Liver (tissue), 9 donors: Measurements from ENCODE around the gene CCL8. TPM values are rescaled to one million over a fixed set of nuclear protein-coding genes. Genes with fewer than 3 reads are reported as not detected.

Experiments used
- DNase-seq: peaks from one replicate; pipeline ENCODE4 v3.0.0-alpha.2; 2017; ENCODE audit warnings: low spot score
- H3K27ac ChIP-seq, 2 donors: one replicate each; pipeline ENCODE4 v1.7.0; 2013; ENCODE audit warnings: inconsistent platforms in 2 of 2, low read length in 2 of 2, control low read depth in 1 of 2, low read depth in 1 of 2, mild to moderate bottlenecking in 1 of 2
- H3K27me3 ChIP-seq, 4 donors: one replicate each; pipeline versions ENCODE4 v1.6.1 to v1.7.0; 2013; ENCODE audit warnings: low read length in 3 of 4, inconsistent platforms in 1 of 4, mild to moderate bottlenecking in 1 of 4, moderate library complexity in 1 of 4; ENCODE audit not compliant: control insufficient read depth in 4 of 4, insufficient read depth in 4 of 4
- H3K36me3 ChIP-seq, 4 donors: one replicate each; pipeline versions ENCODE4 v1.6.1 to v1.7.0; 2013; ENCODE audit warnings: low read length in 3 of 4, mild to moderate bottlenecking in 3 of 4, low read depth in 1 of 4, moderate library complexity in 1 of 4; ENCODE audit not compliant: control insufficient read depth in 4 of 4, insufficient read depth in 3 of 4
- H3K4me1 ChIP-seq, 4 donors: one replicate each; pipeline versions ENCODE4 v1.6.1 to v1.7.0; 2013; ENCODE audit warnings: low read length in 3 of 4, mild to moderate bottlenecking in 3 of 4, moderate library complexity in 1 of 4; ENCODE audit not compliant: control insufficient read depth in 4 of 4, insufficient read depth in 4 of 4
- H3K4me3 ChIP-seq, 3 donors: one replicate each; pipeline versions ENCODE4 v1.6.1 to v1.7.0; 2013; ENCODE audit warnings: low read length in 3 of 3, control low read depth in 1 of 3, low read depth in 1 of 3, mild to moderate bottlenecking in 1 of 3
- H3K9ac ChIP-seq, 2 donors: one replicate each; pipeline ENCODE4 v1.7.0; 2013; ENCODE audit warnings: low read length in 2 of 2, mild to moderate bottlenecking in 2 of 2, moderate library complexity in 2 of 2, control low read depth in 1 of 2, low read depth in 1 of 2
- H3K9me3 ChIP-seq, 4 donors: one replicate each; pipeline versions ENCODE4 v1.6.1 to v1.7.0; 2013; ENCODE audit warnings: low read length in 3 of 4; ENCODE audit not compliant: control insufficient read depth in 4 of 4
- EGR1 ChIP-seq, 2 donors: IDR thresholded peaks; 2 replicates each; pipeline ENCODE4 v1.6.1; 2016 to 2018; ENCODE audit warnings: antibody characterized with exemption in 2 of 2, low read depth in 2 of 2
- FOXA1 ChIP-seq: IDR thresholded peaks from 2 replicates; pipeline ENCODE4 v1.6.1; 2016; ENCODE audit warnings: antibody characterized with exemption
- GABPA ChIP-seq, 2 donors: IDR thresholded peaks in 1 of 2; conservative IDR thresholded peaks in 1 of 2; 2 replicates each; pipeline ENCODE4 v1.6.1; 2016; ENCODE audit warnings: antibody characterized with exemption in 2 of 2, mild to moderate bottlenecking in 1 of 2, moderate library complexity in 1 of 2
- HNF4A ChIP-seq, 2 donors: conservative IDR thresholded peaks; 2 replicates each; pipeline ENCODE4 v1.6.1; 2016; ENCODE audit warnings: antibody characterized with exemption in 2 of 2, mild to moderate bottlenecking in 2 of 2
- HNF4G ChIP-seq: IDR thresholded peaks from 2 replicates; pipeline ENCODE4 v1.6.1; 2016; ENCODE audit warnings: antibody characterized with exemption
- JUND ChIP-seq, 2 donors: IDR thresholded peaks; 2 replicates each; pipeline ENCODE4 v1.6.1; 2016; ENCODE audit warnings: antibody characterized with exemption in 2 of 2
- NR2F2 ChIP-seq: IDR thresholded peaks from 2 replicates; pipeline ENCODE4 v1.6.1; 2016; ENCODE audit warnings: antibody characterized with exemption
- RAD21 ChIP-seq, 2 donors: IDR thresholded peaks; 2 replicates each; pipeline ENCODE4 v1.6.1; 2016; ENCODE audit warnings: antibody characterized with exemption in 2 of 2, mild to moderate bottlenecking in 2 of 2
- RXRA ChIP-seq, 2 donors: IDR thresholded peaks; 2 replicates each; pipeline ENCODE4 v1.6.1; 2017 to 2018; ENCODE audit warnings: antibody characterized with exemption in 2 of 2, mild to moderate bottlenecking in 1 of 2
- SP1 ChIP-seq: IDR thresholded peaks from 2 replicates; pipeline ENCODE4 v1.6.1; 2018; ENCODE audit warnings: antibody characterized with exemption, mild to moderate bottlenecking
- YY1 ChIP-seq: IDR thresholded peaks from 2 replicates; pipeline ENCODE4 v1.6.1; 2016; ENCODE audit warnings: antibody characterized with exemption, mild to moderate bottlenecking
- WGBS: extraction: QIAGEN DNeasy Blood & Tissue Kit; methylation state at CpG from one replicate; pipeline ENCODE4 v1.1.7; 2013; 5-methylcytosine and 5-hydroxymethylcytosine counted together
- polyA plus RNA-seq, 2 donors: library from polyadenylated mRNA; stranded (reverse) in 1 of 2; unstranded in 1 of 2; fragments of 200-250 nt in 1 of 2; fragments of >200 nt in 1 of 2; fragmentation: Nextera tagmentation in 1 of 2; extraction: Ambion mirVana in 1 of 2; gene quantifications; one replicate each; pipeline versions ENCODE4 v1.2.1 to v1.2.3, GENCODE V29; 2013 to 2015
- total RNA-seq, 2 donors: library from RNA; depleted of rRNA; stranded (reverse); fragments of >200 nt; gene quantifications; one replicate each; pipeline ENCODE4 v1.2.3, GENCODE V29; 2014
- TF ChIP-seq, protein P1 (sequence below): IDR thresholded peaks from 2 replicates; pipeline ENCODE4 v1.6.1; 2016; ENCODE audit warnings: antibody characterized with exemption
- TF ChIP-seq, protein P2 (sequence below): IDR thresholded peaks from 2 replicates; pipeline ENCODE4 v1.6.1; 2016; ENCODE audit warnings: antibody characterized with exemption, mild to moderate bottlenecking
- TF ChIP-seq, protein P3 (sequence below): IDR thresholded peaks from 2 replicates; pipeline ENCODE4 v1.6.1; 2016; ENCODE audit warnings: antibody characterized with exemption
- donor health status: healthy.
- donor health status: healthy.
- donor health status: healthy.
- donor health status: healthy.
- donor health status: healthy.

CCL8 gene
- total and polyA plus RNA-seq, 4 donors: 0.03 TPM; not detected in 3

DNA sequence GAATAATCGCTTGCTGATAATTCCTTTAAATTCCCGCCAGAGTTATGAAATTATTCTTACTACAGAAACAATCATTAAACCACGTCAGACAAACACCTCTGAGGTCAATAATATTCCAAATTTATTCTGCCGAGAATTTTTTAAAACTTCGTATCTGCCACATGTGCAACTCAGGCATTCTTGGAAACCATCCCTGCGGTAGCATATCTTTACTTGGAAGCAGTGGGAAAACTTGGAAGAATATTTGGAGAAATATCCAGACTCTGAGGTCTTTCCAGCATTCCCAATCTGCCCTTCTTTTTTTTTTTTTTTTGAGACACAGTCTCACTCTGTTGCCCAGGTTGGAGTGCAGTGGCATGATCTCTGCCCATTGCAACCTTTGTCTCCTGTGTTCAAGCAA, 35.7 kb upstream of the CCL8 start:
- 80% methylated on average over 6 of the region's 6 CpGs for WGBS
- H3K4me1 ChIP-seq: no peaks in the 10 kb centered on the region
- H3K9ac ChIP-seq: no peak overlapping the region
- no peak for DNase-seq
- H3K9me3 ChIP-seq: no peaks in the 10 kb centered on the region
- H3K36me3 ChIP-seq: no peaks in the 10 kb centered on the region
- H3K27ac ChIP-seq: no peak overlapping the region
- H3K27me3 ChIP-seq: no peaks in the 10 kb centered on the region
- TF ChIP-seq RXRA (IDR thresholded peaks at IDR 0.05): no peak
- TF ChIP-seq FOXA1: no peak
- TF ChIP-seq, protein P1, sequence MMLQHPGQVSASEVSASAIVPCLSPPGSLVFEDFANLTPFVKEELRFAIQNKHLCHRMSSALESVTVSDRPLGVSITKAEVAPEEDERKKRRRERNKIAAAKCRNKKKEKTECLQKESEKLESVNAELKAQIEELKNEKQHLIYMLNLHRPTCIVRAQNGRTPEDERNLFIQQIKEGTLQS: no peak
- TF ChIP-seq, protein P2, sequence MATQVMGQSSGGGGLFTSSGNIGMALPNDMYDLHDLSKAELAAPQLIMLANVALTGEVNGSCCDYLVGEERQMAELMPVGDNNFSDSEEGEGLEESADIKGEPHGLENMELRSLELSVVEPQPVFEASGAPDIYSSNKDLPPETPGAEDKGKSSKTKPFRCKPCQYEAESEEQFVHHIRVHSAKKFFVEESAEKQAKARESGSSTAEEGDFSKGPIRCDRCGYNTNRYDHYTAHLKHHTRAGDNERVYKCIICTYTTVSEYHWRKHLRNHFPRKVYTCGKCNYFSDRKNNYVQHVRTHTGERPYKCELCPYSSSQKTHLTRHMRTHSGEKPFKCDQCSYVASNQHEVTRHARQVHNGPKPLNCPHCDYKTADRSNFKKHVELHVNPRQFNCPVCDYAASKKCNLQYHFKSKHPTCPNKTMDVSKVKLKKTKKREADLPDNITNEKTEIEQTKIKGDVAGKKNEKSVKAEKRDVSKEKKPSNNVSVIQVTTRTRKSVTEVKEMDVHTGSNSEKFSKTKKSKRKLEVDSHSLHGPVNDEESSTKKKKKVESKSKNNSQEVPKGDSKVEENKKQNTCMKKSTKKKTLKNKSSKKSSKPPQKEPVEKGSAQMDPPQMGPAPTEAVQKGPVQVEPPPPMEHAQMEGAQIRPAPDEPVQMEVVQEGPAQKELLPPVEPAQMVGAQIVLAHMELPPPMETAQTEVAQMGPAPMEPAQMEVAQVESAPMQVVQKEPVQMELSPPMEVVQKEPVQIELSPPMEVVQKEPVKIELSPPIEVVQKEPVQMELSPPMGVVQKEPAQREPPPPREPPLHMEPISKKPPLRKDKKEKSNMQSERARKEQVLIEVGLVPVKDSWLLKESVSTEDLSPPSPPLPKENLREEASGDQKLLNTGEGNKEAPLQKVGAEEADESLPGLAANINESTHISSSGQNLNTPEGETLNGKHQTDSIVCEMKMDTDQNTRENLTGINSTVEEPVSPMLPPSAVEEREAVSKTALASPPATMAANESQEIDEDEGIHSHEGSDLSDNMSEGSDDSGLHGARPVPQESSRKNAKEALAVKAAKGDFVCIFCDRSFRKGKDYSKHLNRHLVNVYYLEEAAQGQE: peak; percentile 84
- H3K4me3 ChIP-seq: no peak overlapping the region

DNA sequence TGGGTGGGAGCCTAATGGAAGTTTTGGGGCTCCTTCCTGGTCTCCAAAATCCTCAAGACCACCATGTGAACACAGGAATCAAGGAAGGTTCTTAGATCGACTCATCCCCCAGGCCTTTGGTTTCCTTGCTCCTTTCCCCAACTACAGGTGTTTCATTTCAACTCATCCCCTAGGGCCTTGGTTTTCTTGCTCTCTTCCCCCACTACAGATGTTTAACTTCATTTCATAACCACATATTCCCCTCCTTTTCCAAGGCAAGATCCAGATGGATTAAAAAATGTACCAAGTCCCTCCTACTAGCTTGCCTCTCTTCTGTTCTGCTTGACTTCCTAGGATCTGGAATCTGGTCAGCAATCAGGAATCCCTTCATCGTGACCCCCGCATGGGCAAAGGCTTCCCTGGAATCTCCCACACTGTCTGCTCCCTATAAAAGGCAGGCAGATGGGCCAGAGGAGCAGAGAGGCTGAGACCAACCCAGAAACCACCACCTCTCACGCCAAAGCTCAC, 33.9 kb upstream of the CCL8 start, which contains the start of gene CCL11:
Gene CCL11, plus strand, starts transcription at position 457 of the 507 bp plus-strand sequence. CDS start 67 bp downstream, outside the sequence.
- Histone ChIP-seq H3K27me3 (peaks cover 0 to 2% (median 0%) of the 10 kb centered on the region in 4 donors), H3K9ac (no peak within 1 kb of the TSS), H3K9me3 (no peaks in the 10 kb centered on the region), H3K4me1 (no peaks in the 10 kb centered on the region), H3K4me3 (no peak within 1 kb of the TSS), H3K36me3 (no peaks in the 10 kb centered on the region), H3K27ac (no peak within 1 kb of the TSS)
- no peak for DNase-seq
- WGBS: 56% methylated on average over 4 of the region's 4 CpGs
- no peak for TF ChIP-seq HNF4A (conservative IDR thresholded peaks at IDR 0.05)
- TF ChIP-seq EGR1 (IDR thresholded peaks at IDR 0.05; ENCODE audit: low read depth in 2 of 2): no peak
- TF ChIP-seq HNF4G: no peak
- TF ChIP-seq, protein P3, sequence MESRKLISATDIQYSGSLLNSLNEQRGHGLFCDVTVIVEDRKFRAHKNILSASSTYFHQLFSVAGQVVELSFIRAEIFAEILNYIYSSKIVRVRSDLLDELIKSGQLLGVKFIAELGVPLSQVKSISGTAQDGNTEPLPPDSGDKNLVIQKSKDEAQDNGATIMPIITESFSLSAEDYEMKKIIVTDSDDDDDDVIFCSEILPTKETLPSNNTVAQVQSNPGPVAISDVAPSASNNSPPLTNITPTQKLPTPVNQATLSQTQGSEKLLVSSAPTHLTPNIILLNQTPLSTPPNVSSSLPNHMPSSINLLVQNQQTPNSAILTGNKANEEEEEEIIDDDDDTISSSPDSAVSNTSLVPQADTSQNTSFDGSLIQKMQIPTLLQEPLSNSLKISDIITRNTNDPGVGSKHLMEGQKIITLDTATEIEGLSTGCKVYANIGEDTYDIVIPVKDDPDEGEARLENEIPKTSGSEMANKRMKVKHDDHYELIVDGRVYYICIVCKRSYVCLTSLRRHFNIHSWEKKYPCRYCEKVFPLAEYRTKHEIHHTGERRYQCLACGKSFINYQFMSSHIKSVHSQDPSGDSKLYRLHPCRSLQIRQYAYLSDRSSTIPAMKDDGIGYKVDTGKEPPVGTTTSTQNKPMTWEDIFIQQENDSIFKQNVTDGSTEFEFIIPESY: no peak
- TF ChIP-seq NR2F2: no peak

DNA sequence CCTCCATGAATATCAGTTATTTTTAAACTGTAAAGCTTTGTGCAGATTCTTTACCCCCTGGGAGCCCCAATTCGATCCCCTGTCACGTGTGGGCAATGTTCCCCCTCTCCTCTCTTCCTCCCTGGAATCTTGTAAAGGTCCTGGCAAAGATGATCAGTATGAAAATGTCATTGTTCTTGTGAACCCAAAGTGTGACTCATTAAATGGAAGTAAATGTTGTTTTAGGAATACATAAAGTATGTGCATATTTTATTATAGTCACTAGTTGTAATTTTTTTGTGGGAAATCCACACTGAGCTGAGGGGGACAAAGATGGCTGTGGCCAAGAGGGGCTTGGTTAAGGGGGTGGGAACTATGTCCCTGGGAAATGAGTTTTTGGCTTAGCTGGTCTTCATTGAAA, 31.4 kb upstream of the CCL8 start:
- no peaks in the 10 kb centered on the region for H3K36me3 ChIP-seq
- peaks cover 0 to 2% (median 0%) of the 10 kb centered on the region in 4 donors for H3K27me3 ChIP-seq
- DNase-seq: no peak
- no peaks in the 10 kb centered on the region for H3K9me3 ChIP-seq
- no peaks in the 10 kb centered on the region for H3K4me1 ChIP-seq
- H3K27ac ChIP-seq: no peak overlapping the region
- no peak overlapping the region for H3K4me3 ChIP-seq
- WGBS: 49% methylated on average over 2 of the region's 2 CpGs
- H3K9ac ChIP-seq: no peak overlapping the region
- TF ChIP-seq RXRA (IDR thresholded peaks at IDR 0.05) (no peak), GABPA (IDR thresholded peaks at IDR 0.05 in 1 of 2, conservative IDR thresholded peaks at IDR 0.05 in 1 of 2) (no peak), JUND (IDR thresholded peaks at IDR 0.05) (no peak), EGR1 (IDR thresholded peaks at IDR 0.05; ENCODE audit: low read depth in 2 of 2) (no peak), YY1 (no peak), NR2F2 (no peak), HNF4G (no peak), RAD21 (IDR thresholded peaks at IDR 0.05) (no peak), HNF4A (conservative IDR thresholded peaks at IDR 0.05) (no peak), SP1 (no peak)
- TF ChIP-seq, protein P1: no peak
- TF ChIP-seq, protein P3: no peak
- TF ChIP-seq, protein P2: no peak
